ENCODE measurements around the gene SLC44A3.

The SLC44A3 gene

GRCh38 chr1:94843430-94843829 is 23.3 kb downstream of the SLC44A3 start:
- DNase-seq, result no peak

GRCh38 chr1:94843846-94844245 is 23.7 kb downstream of the SLC44A3 start:
- no peak for DNase-seq

DNA sequence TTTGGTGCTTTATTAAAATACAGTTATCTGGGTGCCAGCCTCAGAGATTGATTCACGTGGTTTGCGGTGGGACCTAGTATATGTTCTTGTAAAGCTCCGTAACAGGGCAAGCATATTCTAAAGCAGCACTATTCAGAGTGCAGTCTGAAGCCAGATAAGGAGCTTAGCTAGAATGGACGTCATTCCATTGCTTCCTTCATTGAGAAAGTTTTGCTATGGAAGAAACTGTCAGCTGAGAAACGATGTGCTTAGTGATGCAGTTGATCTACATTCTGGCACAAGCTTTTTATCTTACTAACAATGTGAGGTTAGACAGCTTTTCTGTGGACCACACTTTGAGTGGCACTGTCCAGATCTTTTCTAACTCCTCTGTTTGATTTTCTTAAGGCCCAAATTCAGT is 26.2 kb downstream of the SLC44A3 start:
- DNase-seq, result no peak

DNA sequence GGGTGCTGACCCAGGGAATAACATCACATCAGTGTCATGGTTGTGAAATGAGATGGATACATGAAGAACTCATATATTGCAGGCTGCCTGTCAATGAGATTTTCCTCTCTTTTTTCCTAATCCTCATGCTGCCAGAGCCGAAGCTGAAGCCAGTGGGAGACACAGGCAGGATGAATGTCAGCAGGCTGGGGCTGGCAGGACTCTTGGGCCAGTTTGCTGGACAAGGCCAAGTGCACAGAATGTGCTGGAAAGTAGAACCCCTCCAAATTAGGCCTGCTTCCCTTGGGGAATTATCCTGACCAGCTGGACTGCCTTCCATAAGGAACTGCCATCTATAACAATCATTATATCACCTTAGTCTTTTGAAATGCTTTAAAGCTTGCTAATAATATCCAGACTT is 31.4 kb downstream of the SLC44A3 start:
- no peak for DNase-seq

DNA sequence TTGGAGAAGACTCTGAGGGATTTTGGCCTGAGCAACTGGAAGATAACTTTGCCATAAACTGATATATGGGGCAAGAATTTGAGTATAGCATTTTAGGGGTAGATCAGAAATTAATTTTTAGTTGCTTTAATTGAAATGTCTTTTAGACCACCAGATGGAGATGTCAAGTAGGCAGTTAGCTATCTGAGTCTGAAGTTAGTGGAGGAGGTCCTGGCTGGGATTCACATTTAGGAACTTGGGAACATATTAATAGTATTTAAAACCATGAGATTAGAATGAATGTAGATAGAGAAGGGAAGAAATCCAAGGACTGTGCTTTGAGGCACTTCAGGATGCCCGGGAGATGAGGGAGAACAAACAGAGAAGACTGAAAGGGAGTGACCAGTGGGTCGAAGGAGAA is 32.6 kb downstream of the SLC44A3 start:
- no peak for DNase-seq

- peak; percentile 78 for DNase-seq
Measured at GRCh38 chr1:94854458-94855306, 34.5 kb downstream of the SLC44A3 start.

DNA sequence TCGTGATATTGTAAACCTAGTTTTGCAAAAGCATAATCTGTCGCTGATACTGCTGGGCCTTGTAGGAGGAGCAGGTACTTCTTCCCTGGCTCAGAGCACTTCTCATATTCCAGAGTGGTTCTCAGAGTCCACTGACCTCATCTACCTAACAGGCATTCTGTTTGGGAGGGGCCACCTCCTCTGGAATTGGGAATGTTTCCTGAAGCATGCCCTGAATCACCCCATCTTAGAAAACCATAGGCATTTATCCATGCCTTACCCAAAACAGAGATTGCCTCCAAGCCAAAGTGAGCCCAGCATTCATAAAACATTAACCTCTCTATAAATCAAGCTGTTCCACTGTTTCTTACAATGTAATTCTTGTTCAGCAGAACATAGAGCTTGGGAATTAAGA is 35.1 kb downstream of the SLC44A3 start:
- DNase-seq, result no peak

GRCh38 chr1:94856004-94856403 is 35.8 kb downstream of the SLC44A3 start:
- no peak for DNase-seq

DNA sequence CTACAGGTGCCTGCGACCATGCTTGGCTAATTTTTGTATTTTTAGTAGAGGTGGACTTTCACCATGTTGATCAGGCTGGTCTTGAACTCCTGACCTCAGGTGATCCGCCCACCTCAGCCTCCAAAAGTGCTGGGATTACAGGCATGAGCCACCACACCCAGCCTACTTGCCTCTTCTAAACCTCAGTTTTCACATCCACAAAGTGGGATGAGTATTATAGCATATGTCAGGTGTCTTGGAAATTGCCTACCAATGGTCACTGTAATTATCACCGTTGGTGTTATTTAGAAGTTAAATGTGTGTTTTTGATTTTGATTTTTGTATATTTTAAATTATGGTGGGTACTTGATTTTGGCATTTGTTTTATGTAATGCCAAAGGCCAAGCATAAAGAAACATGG is 36.7 kb downstream of the SLC44A3 start:
- DNase-seq, result no peak

DNA sequence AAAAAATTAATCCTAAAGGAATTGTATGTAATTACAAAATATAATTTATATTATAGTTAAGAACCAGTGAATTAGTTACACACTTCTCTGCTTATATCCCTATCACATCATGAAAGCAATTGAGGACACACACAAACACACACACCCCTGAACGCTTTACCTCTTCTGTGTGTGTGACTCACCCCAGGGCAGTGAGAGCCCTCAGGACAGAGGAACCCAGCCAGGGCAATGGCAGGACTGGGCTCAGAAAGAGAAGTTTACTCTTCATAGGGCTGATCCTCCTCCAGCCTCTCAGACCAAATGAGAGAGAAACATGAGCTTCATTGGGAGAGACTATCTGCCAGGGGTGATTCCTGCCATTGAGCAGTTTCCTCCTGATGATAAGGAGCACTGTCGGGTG is 38.1 kb downstream of the SLC44A3 start:
- no peak for DNase-seq

- no peak for DNase-seq
Measured at GRCh38 chr1:94859174-94859573, 39.0 kb downstream of the SLC44A3 start.

- no peak for DNase-seq
Measured at GRCh38 chr1:94862718-94863117, 42.6 kb downstream of the SLC44A3 start.

DNA sequence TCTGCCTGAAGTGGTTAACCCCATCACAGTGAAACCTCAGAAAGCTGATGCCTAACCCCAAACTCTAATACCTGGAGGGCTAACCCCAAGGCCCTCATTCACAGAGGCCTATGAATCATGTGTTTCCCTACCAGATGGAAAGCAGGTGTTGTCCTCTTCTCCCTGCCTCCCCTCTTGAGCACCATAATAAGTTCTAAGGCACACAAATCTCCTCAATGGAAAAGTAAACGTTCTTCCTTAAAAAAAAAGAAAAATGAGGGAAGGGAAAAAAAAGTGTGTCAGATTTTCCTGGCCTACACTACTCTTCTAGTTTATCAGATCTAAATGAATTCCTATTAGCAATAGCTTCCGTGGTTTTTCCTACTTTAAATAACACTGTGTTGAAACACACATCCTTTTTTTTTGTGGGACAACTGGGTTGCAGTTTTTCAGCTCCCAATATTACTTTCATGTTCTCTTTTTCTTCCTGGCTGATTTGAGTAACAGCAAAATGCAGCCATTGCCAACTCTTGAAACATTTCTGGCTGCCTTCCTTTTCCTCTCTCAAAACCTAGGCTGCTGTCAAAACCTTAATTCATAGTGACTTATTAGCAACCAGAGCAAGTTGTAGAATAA is 43.2 kb downstream of the SLC44A3 start:
- DNase-seq, result no peak

- no peak for DNase-seq
Measured at GRCh38 chr1:94863919-94864318, 43.8 kb downstream of the SLC44A3 start.

GRCh38 chr1:94864821-94865220 is 44.7 kb downstream of the SLC44A3 start:
- DNase-seq, result no peak

- no peak for DNase-seq
Measured at GRCh38 chr1:94865360-94865759, 45.2 kb downstream of the SLC44A3 start.

DNA sequence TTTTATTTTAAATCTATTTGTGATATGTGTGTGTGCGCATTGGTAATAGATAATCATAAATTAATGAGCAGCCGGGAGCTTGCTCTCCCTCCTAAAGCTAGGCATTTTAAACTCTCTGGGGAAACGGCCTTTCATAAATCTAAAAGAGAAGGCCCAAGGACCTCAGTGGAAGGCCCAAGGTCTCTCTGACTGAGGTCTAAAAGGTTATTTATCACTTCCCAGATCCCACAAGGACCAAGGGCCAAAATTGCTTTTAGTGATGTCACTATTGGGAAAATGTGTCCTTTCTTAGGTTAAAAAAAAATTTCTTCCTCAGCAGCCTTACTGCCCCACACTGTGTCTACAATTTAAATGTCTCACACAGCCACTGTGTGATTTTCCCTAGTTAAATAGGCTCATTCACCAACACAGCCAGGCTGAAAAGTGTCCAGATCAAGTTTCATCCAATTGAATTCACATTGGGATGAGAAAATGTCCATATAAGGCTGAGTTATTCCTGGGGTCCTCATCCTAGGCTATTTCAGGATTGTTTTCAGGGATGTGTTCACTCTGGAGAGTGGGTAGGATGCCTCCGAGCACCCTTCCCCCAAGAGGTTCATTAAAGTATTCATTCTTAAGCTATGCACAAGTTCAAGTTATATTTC is 46.1 kb downstream of the SLC44A3 start:
- DNase-seq, result no peak

DNA sequence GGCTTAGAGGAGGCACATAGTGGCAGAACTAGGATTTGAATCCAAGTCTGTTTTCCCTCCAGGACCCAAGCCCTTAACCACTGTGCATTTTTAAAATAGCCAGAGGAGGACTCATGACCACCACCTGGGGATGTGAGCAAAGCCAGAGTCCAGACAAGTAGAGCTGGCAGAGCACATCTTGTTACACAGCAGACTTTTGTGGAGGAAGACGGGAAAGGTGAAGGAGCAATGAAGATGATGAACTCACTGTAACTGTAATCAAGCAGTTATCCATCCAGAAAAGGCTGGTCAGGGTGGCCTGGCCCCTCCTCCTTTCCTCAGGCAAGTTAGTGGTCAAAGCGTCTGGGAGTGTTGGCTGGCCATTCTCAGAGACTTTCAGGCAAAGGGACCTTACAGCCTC is 50.9 kb downstream of the SLC44A3 start:
- DNase-seq, result no peak

GRCh38 chr1:94872771-94873495 is 52.8 kb downstream of the SLC44A3 start:
- no peak for DNase-seq

- no peak for DNase-seq
Measured at GRCh38 chr1:94873520-94874351, 53.6 kb downstream of the SLC44A3 start.

- DNase-seq, result no peak
Measured at GRCh38 chr1:94874423-94874822, 54.3 kb downstream of the SLC44A3 start.

GRCh38 chr1:94875794-94876193 is 55.6 kb downstream of the SLC44A3 start:
- DNase-seq, result no peak

DNA sequence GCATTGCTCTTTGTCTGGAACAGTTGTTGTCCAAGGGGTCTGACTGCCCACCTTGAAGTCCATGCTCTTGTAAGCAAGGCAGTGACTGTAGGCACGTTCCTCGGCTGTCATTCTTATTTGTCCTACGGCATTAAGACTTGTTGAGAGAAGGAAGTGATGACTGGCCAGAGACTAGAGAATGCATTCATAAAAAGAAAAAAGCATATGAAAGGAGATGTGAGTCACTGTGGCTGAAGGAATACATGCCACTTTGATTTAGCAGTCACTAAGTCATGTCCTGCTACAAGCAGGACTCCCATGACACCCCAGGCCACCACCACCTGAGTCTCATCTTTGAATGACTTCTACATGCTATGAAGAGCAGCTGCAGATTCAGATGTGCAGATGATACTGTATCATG is 56.2 kb downstream of the SLC44A3 start:
- no peak for DNase-seq
